PC-3 (cell line): Measurements from ENCODE around the gene CYB5D1.

Experiments
- CTCF ChIP-seq: fragments of 300-600 bp; sonication (generic); conservative IDR thresholded peaks from 2 replicates; pipeline ENCODE4 v1.5.1; 2017; ENCODE audit warnings: antibody characterized with exemption, low read depth, mild to moderate bottlenecking, low read length
- EZH2 ChIP-seq: fragments of 300-600 bp; sonication (generic); IDR thresholded peaks from one replicate; pipeline ENCODE4 v1.6.1; 2017; ENCODE audit warnings: antibody characterized with exemption, mild to moderate bottlenecking, low read length; ENCODE audit not compliant: unreplicated experiment

- TF ChIP-seq CTCF, result no peak
- TF ChIP-seq EZH2, result no peak
Measured at GRCh38 chr17:7857713-7858521, at the start of gene CYB5D1.
